Measurements from ENCODE around the gene RNF43.

RNF43 gene

DNA sequence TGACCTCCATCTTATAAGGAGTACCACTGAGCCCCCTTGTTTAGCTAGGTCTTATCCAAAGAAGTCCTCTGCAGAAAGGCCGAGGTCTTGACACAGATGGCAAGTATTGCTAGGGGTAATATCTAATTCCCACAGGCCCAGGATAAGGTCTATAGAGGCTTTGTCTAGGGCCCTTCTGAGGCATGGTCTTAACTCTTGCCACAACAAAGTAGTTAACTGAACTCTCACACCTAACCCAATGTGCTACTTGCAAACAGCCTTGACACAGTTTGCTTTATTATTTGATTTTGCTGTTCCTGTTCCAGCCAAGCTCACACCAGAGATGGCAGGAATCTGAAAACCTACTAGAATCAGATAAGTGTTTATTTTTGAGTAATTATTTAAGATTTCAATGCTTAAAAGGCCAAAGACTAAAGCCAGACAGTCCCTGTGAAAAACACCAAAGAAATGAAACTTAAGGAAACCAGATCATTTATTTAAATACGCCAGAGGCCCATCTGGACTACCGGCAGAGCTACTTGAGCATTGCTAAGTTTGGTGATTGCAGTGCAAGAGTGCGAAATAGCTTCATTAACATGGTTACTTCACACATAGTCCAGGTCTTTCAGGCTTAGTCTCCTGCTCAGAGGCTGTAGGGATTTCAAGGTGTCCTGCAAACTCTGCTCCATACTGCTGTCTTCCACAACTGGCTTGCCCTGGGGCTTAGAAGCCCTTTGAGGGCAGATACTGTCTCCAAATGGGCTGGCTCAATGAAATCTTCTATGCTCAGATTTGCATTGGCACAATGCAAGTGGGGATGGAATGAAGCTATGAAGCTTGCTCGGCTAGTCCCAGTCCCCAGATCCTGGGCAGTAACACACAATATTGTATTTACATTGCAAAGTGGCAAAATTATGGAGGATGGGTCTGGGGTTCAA is 36.9 kb downstream of the RNF43 start:
- DNase-seq: no peak

DNA sequence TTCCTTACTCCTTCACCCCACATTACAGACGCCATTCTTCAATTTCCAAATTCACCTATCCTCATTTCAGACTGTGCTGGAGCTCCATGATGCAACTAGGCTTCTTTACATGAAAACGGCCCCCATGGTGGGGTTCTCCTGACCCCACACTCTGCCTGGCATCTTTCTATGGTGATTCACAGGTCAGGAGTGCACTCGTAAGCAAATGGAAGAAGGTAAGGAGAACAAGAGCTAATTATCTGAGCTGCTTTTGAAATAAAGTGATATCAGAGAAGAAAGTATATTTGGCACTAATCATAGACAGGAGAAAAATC is 37.9 kb downstream of the RNF43 start:
- no peak for DNase-seq

DNA sequence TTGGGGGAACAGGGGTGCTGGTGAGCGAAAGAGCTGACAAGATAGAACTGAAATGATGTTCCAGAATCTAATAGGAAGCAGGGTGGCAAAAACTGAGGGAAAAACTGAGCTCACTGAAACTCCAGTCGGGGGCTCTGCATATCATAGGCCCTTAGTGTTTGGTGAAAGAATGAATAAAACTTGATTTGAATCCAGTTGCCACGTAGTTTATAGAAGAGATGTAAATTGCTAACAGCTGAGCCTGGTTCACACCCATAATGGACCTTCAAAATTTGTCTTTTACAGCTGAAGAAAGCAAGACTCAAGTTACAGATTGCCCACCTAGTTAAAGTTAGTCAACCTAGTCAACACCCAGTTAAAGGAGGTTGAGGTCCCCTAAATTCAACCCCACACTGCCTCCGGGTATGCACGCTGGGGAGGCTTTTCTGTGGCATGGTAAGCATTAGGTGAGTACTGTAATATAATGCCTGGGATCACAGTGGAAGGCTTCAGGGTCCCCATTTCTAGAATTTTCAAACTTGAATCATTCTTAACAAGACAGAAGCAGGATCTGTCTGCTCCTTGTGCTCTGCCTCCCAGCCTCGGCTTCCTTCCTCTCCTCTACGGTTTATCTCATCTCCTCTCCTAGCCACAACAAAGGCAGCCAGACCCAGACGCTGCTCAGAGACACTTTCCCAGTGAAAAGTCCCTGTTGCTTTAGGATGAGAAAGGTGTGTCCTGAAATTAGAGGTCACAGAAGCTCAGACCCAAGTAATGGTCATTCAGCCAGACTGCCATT is 38.4 kb downstream of the RNF43 start:
- no peak for DNase-seq

DNA sequence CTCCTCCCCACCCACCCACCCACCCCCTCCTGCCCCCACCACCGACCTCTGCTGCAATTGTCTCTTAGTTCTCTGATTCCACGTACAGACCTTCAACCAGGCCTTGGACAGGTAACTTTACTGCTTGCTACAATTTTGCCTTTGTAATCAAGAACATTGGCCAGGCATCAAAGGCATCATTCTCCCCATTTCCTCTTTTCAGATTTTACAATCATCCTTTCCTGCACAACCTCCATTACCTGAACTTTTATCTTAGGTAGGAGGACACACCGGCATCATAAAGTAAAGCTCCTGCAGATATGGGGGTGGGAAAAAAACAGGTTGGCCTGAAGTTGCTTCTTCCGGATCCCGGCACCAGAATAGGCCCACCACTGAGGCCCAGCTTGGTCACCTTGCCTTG is 39.7 kb downstream of the RNF43 start:
- DNase-seq: no peak

DNA sequence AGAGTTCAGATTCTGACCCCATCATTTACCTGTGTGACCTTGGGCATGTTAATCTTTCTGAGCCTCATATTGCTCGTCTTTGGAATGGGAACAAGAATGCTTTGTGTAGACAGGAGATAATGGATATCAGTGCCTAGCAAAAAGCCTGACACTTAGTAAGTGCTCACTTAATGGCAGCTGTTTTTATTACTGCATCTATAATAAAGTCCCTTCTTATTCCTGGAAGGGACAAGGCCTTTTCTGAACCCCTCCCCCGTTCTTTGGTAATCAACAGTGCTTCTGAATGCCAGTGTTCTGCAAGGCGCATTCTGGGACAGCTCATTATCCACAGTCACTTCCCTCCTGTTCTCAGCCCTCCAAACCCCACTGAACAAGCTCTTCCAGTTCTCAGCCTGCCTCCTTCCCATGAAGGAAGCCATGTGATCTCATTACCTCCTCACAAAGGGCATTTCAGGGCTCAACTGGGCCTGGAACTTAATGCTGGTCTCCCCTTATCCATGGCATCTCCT is 40.2 kb downstream of the RNF43 start:
- DNase-seq: no peak

DNA sequence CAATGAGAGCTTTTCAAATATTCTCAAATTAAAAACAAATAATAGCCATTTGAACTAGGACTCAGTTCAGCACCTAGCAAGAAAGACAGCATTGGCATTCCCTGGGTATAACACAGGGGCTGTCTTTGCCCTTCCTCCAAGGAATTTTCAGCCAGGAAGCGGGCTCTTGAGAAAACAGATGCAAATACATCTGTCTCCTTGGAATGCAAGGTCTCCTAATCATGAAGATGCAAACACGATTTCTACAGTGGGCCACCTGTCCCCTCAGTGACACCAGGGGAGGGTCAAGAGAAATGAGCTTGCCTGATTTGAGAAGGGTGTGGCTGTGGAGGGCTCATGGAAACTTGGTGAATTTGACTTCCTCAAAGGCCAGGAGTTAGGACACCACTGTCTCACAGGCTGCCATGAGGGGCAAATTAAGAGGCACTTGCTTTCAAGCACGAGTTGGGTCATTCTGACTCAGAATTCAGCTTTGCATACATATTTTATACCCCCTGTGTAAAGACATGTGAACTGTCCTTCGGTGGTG is 40.8 kb downstream of the RNF43 start:
- DNase-seq: no peak

DNA sequence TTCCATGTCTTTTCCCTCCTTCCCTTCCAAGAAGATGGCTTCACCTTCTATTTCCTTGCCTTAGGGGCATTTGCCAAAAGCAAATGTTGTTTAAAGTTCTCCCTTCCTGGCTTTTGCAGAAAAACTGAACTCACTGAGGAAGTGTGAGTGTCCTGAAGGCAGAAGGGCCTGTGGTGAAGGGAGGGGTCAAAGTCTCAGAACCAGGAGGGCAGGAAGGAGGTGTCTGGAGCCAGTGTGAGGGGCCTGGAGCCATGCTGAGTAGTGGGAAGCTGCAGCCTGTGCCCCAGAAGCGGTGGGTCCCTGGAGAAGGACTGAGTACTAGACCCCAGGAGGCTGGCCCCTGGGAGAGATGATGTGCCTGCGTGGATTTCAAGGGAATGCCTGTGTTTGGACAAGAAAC is 41.5 kb downstream of the RNF43 start:
- no peak for DNase-seq

DNA sequence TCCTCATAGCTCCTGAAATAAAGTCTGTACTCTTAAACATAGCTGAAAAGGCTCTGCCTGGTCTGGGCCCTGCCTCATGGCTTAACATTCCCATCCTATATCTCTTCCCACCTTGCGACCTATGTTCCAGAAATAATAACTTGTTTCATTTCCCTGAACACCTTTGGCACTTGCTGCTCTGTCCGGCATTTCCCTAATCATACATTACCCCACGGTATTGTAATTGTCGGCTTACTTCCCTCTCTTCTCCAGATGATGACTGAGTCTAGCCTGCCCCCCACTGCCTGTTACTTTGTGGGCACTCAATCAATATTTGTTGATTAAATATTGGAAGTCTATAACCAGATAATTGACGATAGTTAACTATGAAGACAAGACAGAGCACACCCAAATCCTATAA is 42.1 kb downstream of the RNF43 start:
- DNase-seq: no peak

DNA sequence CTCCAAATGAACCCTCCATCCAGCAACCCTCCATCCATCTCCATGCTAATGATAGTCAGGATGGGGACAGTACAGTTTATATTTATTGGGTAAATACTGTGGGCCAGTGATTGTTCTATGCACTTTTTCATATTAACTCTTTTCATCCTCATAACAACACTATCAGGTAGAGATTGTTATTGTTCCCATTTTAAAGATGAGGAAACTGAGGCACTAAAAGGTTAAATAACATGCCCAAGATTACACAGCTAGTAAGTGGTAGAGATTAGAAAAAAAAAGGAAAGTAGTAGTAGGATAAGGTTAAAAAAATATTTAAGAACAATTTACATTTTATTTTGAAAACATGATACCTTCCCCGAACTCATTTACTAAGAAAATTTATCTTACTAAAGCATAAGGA is 43.4 kb downstream of the RNF43 start:
- no peak for DNase-seq

DNA sequence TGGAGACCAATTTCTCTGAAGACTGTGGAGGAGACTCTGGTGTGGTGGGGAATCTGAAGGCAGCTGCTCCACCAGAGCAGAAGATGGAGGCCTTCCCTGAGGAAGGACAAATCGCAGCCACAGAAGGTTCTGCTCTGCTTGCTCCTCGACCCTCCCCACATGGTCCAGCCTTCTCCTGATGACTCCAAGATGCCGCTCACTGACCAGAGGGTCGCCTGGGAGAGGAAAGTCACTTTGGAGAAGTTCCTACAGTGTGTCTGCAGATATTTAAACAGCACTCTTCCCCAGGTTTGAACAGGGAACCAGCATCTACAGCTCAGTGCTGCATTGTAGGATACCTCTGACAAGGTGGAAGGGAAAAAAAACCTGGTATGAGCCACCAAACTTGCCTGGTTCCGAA is 44.3 kb downstream of the RNF43 start:
- DNase-seq: no peak

DNA sequence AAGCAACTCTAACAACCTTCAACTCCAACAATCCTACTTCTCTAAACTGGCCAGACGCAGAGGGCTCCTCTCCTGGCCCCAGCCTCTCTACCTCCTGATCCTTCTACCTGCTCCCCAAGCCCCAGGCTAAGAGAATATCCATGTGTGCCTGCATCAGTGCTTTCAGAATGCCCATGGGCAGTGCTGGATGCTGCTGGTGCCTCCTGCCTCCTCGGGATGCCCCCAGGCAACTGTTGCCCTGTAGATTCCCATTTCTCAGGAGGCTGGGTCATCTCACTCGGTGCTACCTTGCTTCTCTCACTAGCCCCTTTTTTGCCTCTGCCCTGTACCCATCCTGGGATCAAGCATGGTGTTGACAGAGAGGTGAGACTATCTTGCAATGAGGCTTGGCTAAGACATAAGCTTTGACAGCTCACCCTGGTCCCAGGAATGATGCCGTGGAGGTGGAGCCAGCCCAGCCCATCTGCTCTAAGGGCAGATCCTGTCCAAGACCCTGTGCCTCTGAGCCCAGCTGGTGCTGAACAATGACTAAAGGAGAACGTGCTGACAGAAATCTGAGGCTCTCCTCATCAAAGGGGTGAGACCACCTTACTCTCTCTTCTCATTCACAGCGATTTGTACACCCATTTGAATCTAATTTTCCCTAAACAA is 45.9 kb downstream of the RNF43 start:
- no peak for DNase-seq

DNA sequence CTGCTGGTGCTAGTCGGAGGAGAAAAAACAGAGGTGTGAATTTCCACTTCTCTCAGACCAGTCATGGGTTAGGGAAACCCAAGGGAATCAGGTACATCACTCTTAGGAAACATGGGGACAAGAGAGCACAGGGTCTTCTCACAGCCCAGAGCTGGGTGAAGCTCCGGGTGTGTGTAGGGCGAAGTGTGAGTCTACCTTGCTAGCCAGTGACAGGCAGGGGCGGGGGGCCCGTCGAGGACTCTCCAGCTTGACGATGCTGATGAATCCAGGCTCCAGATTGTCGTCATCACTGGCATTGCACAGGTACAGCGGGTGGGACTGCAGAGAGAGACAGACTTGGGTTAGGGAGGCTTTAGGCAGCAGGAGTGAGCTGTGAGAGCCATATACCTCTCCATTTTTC is 46.6 kb downstream of the RNF43 start:
- no peak for DNase-seq

DNA sequence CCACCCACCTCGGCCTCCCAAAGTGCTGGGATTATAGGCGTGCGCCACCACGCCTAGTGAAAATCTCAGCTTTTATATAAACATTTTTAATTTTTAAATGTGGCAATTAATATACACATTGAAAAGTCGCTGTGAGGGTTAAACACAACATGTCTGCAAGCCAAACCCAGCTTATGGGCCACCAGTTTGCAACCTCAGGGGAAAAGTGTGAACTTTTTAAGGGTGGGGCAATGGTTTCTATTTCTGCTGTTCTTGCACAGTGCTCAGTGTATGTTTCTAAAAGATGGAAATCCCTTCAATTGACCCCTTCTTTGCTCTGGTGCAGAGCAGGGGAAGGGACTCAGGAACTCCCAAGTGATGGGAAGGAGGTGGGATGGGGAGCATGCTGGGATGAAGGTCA is 47.0 kb downstream of the RNF43 start:
- DNase-seq: no peak

DNA sequence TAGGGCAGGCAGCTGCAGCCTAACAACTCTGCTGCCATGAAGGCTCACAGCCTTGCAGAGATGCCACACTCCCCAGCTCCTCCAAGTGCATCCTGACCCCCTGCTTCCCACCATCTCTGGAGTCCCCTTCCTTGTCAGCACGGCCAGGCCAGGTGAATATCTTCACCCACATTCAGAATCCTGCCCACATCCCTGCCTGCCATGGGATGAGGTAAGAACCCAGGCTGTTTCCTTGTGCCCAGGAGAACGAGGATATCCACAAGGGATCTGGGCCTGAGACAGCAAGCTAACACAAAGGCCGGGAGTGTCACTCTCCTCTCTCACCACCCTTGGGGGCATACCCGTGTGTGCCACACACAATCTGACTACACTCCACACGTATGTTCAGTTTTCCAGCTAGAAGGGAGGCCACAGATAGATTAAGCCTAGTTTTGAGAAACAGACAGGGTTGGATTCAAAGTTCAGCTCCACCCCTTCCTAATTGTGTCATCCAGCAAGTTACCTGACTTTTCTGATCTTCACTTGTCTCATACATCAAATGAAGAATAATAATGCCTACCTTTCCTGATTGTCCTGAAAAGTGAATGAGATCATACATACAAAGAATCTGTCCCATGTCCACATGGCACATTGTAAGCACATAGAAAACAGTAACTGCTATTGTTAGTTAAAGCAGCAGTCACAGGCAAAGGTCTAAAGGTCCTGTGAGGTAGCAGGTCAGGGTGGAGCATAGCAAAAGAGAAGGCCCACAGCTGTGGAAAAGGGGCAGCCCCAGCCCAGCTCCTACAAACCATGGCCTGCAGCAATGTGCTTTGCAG is 47.9 kb downstream of the RNF43 start:
- DNase-seq: no peak

DNA sequence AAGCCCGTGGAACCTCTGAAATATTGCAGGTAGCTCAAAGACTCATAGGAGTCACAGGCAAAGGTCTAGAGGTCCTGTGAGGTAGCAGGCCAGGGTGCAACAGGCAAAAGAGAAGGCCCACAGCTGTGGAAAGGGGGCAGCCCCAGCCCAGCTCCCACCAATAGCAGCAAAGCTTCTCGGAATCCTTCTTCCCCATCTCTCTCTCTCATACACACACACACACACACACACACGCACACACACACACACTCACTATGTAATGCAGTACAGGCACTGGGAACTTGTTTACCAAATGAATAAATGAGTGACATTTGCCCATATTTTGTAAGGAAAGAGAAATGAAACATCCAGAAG is 48.5 kb downstream of the RNF43 start:
- DNase-seq: no peak
